Activated CD4-positive, alpha-beta T cell treated with anti-CD3 and anti-CD28 coated beads, Interleukin-2, amount 50 U/mL, for 24 hours (primary cell): Measurements from ENCODE around the gene RAB3GAP1.

ENCODE experiments used
- DNase-seq, 2 donors: peaks; one replicate each; pipeline ENCODE4 v3.0.0-alpha.2; 2020; ENCODE audit warnings: low read depth in 1 of 2, low spot score in 1 of 2

Gene RAB3GAP1

DNA sequence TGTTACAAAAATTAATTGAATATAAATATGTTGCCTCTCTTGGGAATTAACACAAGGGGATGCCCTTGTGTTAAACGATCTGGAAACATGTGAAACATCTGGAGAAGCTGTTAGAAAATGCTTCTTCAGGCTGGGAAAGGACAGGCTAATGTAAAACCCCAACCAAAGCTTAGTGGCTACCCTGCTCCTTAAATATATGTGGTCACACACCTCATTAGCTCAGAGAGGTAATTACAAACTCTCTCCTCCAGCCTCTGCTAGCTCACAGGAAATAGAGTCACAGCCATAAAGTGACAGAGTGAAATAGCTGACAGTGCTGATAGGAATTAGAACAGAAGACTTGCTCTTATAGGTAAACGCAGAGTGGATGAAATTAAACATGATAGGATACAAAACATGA lies 155.9 kb downstream of the RAB3GAP1 start:
- DNase-seq, result no peak

DNA sequence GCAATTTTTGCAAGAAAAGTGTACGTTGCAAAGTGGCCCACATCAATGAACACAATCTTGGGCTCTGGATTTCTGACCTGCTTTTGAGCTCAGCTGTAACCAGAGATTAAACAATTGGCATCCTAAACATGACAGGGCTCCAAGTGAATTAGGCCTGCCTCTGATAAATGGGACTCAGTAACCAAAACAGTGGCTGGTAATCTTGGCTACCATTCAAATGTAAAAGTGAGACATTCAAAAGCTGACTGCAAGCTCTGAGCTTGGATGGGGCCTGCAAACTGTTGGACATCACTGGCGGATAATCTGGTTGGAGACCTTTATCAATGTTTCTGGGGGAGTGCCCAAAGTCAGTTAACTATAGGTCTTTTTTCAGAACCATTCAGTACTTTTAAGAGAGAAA lies 160.7 kb downstream of the RAB3GAP1 start:
- DNase-seq, result no peak

DNA sequence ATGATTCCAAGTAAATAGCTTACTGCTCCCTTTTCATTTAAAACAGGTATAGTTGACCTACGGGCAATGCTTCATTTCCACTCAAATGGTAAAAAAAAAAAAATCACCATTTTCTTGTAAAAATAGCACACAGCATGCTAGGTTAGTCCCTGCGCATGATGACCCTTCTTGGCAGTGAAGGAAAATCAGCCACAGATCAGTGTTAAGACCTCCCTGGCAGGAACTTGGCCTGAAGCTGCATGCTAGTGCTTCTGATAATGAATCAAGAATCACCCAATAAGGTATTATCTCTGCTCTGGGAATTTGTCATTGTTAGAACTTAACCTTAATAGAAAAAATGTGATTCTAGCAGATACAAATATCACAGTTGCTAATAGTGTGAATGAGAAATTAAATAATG lies 166.3 kb downstream of the RAB3GAP1 start:
- DNase-seq, result no peak

DNA sequence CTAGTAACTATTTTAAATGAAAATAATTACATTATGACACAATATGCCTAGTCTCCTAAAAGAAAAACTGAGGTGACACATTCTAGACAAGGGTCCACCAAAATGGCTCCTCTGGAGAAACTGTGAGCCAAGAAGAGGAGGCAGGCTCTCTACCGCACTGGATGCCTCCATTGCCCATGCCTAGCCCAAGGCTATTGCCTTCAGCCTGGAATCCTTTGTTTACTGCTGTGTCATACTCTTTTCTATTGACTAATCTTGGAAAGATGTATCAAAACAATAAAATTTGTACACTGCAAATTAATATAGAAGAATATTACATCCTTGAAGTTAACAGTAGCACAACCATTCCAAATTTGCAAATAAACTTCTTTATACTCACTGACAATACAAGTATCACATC lies 167.1 kb downstream of the RAB3GAP1 start:
- no peak for DNase-seq
